ENCODE data around the gene RNF130. TPM values are rescaled to one million over a fixed set of nuclear protein-coding genes. Genes with fewer than 3 reads are reported as not detected.

The RNF130 gene
- total and polyA plus RNA-seq, 2 donors from 2014 or later = 73.9 to 88.1 TPM

DNA sequence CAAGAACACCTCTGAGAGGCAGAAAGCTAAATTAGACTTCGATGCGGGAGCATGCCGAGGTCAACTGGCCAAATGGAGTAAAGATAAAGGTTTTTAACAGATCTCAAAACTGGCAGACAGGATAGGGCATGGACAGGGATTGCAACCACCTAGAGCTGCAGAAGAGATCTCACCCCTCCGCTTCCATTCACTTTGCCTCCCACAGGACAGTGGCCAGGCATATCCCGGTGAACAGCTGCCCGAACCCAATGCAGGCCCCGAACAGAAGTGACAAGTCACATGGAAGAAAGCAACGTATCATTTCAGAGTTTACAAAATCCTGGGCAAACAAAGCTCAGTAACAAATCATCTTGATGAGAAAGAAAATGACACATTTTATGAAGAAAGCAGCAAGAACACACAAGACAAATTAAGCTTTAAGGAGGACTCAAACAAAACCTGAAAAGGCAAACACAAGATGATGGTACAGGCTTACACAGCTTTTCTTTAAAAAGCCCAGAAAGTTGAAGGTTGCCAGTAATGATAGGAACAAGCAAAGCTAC is 18.4 kb downstream of the RNF130 start:
- H3K4me3 ChIP-seq (ENCODE audit: low read length in 3 of 3) = no peak overlapping the region
- intact Hi-C loops (cut with DNase I) = no loop called here

DNA sequence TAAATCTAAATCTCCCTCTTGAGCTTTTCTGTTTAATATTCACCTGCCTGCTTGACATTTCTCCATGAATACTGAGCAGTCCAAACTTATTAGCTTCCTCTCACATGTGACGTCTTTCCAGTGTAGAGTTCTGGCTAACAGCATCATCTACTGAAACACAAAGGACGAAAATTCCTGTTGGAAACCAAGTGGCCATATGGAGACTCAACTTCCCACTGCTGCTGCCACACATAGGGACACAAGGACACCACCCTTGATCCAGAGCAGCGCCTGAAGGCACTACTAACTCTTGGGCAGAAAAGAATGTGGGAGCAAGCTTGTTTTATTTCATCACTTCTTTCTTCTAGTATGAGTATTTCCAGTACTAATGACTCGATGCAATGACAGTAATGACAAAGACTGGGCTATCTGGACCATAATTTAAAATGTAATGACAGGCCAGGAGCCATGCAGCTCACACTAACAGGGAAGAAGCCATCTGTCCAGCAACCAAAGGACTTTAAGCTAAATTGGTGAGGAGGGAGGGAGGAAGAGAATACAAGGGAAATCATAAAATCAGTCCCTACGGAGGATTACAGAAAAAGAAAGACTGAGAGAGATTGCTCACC is 19.2 kb downstream of the RNF130 start:
- FAIRE-seq (no peak), DNase-seq (no peak)
- Histone ChIP-seq H3K27me3 (ENCODE audit: control insufficient read depth, insufficient read depth, low read length) (no peaks in the 10 kb centered on the region), H3K27ac (ENCODE audit: low read depth in 2 of 2, low read length in 2 of 2) (no peak overlapping the region), H3K36me3 (ENCODE audit: control insufficient read depth in 2 of 3, insufficient read depth in 3 of 3, low read length in 3 of 3) (no peaks in the 10 kb centered on the region), H3K4me3 (ENCODE audit: low read length in 3 of 3) (no peak overlapping the region), H3K9ac (ENCODE audit: low read length in 3 of 3) (no peak overlapping the region), H3K4me1 (ENCODE audit: control insufficient read depth in 2 of 3, insufficient read depth in 2 of 3, low read depth in 1 of 3, low read length in 3 of 3) (peaks cover 0 to 14% (median 8%) of the 10 kb centered on the region in 3 donors), H3K9me3 (ENCODE audit: control insufficient read depth in 2 of 3, insufficient read depth in 1 of 3, low read length in 3 of 3) (no peaks in the 10 kb centered on the region)
- TF ChIP-seq CTCF (IDR thresholded peaks at IDR 0.05; ENCODE audit: borderline replicate concordance, extremely low read depth, insufficient read depth) = no peak
- intact Hi-C loops (cut with DNase I) = no loop called here

More for the DNA sequence above, 18.4 kb downstream of the RNF130 start:
- no peaks in the 10 kb centered on the region for H3K36me3 ChIP-seq (ENCODE audit: control insufficient read depth in 2 of 3, insufficient read depth in 3 of 3, low read length in 3 of 3)
- H3K9me3 ChIP-seq (ENCODE audit: control insufficient read depth in 2 of 3, insufficient read depth in 1 of 3, low read length in 3 of 3) = no peaks in the 10 kb centered on the region
- no peak for TF ChIP-seq CTCF (IDR thresholded peaks at IDR 0.05; ENCODE audit: borderline replicate concordance, extremely low read depth, insufficient read depth)
- peaks cover 0 to 10% (median 6%) of the 10 kb centered on the region in 3 donors for H3K4me1 ChIP-seq (ENCODE audit: control insufficient read depth in 2 of 3, insufficient read depth in 2 of 3, low read depth in 1 of 3, low read length in 3 of 3)
- no peak for FAIRE-seq
- H3K27ac ChIP-seq (ENCODE audit: low read depth in 2 of 2, low read length in 2 of 2) = no peak overlapping the region
- no peak for DNase-seq
- H3K27me3 ChIP-seq (ENCODE audit: control insufficient read depth, insufficient read depth, low read length) = no peaks in the 10 kb centered on the region
- no peak overlapping the region for H3K9ac ChIP-seq (ENCODE audit: low read length in 3 of 3)

- no peak for DNase-seq
- Histone ChIP-seq H3K9me3 (ENCODE audit: control insufficient read depth in 2 of 3, insufficient read depth in 1 of 3, low read length in 3 of 3) (no peaks in the 10 kb centered on the region), H3K4me1 (ENCODE audit: control insufficient read depth in 2 of 3, insufficient read depth in 2 of 3, low read depth in 1 of 3, low read length in 3 of 3) (peaks cover 0 to 14% (median 8%) of the 10 kb centered on the region in 3 donors), H3K9ac (ENCODE audit: low read length in 3 of 3) (no peak overlapping the region), H3K27ac (ENCODE audit: low read depth in 2 of 2, low read length in 2 of 2) (no peak overlapping the region), H3K36me3 (ENCODE audit: control insufficient read depth in 2 of 3, insufficient read depth in 3 of 3, low read length in 3 of 3) (no peaks in the 10 kb centered on the region), H3K4me3 (ENCODE audit: low read length in 3 of 3) (no peak overlapping the region), H3K27me3 (ENCODE audit: control insufficient read depth, insufficient read depth, low read length) (no peaks in the 10 kb centered on the region)
- no peak for TF ChIP-seq CTCF (IDR thresholded peaks at IDR 0.05; ENCODE audit: borderline replicate concordance, extremely low read depth, insufficient read depth)
- intact Hi-C loops (cut with DNase I) = no loop called here
- no peak for FAIRE-seq
These were observed 21.2 kb downstream of the RNF130 start for GRCh38 chr5:180050121-180050940.
